ENCODE measurements around the gene MBOAT2. TPM values are rescaled to one million over a fixed set of nuclear protein-coding genes. Genes with fewer than 3 reads are reported as not detected.
"Not testable (repeated sequence)": the region's sequence is repeated elsewhere in the genome, so short reads cannot be mapped to it uniquely, and the experiment has no call there.

Gene MBOAT2
- total RNA-seq, 1 donor from 2014 or later = 6.2 TPM

DNA sequence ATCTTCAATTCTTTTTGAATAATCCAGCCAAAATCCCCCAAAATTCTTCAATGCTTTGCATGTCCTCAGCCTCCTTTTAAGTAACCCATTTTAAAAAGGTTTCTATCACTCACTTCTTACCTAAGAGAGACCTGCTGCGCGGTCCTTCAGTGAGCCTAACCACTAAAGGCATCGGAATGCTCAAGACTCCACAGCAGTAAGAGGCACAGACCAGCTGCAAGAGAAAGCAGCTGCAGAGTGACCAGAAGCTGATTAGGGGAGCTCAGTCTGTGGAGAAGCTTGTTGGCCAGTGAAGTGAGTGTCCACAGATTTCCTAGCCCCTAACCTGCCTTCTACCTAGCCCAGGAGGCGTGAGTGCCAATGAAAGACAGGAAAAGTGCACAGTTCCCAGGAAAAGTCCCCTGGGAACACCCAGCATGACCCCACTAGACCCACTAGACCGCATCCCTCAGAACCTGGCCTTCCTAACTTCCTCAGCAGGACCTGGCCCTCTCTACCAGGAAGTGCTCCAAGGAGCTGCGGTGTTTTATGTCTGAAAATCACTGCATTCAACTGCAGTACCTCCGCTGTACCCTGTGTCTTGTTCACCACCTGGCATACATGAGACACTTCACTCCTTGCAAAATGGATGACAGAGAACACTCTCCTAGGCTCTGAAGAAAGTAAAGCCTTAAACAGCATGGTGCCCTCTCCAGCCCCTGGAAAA lies 10.1 kb downstream of the MBOAT2 start:
- no peak for DNase-seq (ENCODE audit: low read depth in 2 of 2)

DNA sequence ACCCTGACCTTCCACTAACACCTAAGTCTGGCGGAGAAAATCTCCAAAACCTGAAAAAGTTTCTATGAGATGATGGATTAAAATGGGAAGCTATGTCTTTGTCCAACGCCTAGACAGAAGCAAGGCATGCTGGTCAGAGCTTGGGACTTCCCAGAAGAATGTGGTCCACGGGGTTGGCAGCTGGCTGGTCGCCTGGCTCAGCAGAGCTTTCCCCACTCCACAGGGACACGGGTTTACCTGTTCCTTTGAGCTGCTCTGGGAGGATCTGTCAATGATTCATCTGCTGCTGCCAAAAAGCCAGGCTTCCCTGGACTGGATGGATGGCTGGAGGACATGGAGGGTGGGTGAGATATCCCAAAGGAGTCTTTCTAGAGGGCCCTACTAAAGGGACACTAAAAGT lies 10.8 kb downstream of the MBOAT2 start:
- DNase-seq (ENCODE audit: low read depth in 2 of 2) = no peak

DNA sequence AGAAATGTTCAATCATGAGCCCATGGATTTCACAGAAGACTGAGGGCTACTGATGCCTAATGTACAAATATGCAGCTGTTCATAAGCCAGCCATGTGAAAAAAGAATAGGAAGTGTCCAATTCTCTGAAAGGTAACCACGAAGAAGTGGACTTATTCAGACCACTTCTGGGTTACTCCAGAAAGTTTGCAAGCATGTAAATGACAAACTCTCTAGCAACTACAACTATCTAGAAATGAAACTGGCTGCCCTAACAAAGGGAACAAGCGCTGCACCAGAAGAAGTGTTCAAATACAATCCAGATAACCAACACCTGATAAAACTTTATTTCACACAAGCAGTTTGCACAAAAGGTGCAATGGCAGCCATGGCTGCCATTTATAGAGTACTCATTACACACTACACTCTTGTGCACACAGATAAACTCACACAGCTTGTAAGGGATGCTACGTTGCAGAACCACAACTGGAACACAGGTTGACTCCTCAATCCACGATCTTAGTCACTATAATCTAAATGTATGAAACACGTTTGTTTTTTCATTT lies 13.9 kb downstream of the MBOAT2 start:
- DNase-seq (ENCODE audit: low read depth in 2 of 2) = no peak

DNA sequence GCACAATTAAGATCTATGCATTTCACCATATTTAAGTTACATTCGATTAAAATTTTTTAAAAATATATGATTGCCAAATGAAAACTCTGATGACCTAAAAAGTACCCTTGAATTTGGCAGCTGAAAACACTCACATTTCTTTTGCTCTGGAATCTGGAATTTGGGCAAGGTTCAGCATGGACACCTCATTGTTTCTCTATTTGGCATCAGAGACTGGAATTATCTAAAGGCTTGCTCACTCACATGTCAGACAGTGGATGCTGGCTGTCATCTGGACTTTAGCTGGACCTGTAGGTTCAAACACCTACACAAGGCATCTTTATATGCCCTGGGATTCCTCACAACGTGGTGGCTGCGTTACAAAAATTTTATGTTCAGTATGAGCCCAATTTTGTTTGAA lies 16.1 kb downstream of the MBOAT2 start:
- no peak for DNase-seq (ENCODE audit: low read depth in 2 of 2)

DNA sequence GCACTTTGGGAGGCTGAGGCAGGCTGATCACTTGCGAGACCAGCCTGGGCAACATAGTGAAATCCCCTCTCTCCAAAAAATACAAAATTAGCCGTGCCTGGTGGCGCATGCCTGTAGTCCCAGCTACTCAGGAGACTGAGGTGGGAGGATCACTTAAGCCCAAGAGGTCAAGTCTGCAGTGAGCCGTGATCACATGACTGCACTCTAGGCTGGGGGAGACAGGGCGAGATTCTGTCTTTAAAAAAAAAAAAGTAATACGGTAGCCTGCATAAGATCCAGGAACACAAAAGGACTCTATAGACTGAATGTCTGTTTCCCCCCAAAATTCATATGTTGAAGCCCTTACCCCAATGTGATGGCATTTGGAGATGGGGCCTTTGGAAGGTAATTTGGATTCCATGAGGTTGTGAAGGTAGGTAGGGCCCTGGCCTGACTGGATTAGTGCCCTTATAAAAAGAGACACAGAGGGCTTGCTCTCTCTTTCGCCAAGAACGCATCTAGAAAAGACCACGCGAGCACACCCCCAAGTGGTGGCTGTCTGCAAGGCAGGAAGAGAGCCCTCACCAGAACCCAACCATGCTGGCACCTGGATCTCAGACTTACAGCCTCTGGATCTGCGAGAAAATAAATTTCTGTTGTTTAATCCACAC lies 17.0 kb downstream of the MBOAT2 start:
- DNase-seq (ENCODE audit: low read depth in 2 of 2) = no peak

DNA sequence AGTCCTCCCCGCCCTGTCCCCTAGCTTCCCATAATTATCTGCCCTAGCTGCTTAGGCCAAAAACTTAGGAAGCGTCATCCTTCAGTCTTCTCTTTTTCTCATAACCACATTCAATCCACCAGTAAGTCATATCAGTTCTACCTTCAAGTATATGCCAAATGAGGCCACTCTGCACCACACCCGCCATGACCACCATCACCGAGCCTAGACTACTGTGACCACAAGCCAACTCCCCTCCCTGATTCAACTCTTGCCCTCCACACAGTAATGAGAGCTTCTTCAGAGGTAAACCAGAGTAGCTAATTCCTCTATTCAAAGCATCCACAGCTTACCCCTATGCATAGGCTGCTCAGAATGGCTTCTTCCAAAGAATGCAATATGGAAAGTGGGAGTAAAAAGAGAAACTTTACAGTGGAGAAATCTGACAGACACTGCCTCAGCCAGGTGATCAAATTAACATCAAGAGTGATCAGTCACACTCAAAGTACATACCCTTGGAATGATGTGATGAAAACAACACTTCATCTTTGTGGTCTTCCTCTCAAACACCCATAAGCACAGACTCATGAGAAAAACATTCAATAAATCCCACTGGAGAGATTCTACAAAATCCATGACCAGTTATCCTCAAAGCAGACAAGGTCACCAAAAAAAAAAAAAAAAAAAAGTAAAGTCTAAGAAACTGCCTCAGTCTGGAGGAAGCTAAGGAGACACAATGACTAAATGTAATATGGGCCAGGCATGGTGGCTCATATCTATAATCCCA lies 17.7 kb downstream of the MBOAT2 start:
- DNase-seq (ENCODE audit: low read depth in 2 of 2) = no peak

DNA sequence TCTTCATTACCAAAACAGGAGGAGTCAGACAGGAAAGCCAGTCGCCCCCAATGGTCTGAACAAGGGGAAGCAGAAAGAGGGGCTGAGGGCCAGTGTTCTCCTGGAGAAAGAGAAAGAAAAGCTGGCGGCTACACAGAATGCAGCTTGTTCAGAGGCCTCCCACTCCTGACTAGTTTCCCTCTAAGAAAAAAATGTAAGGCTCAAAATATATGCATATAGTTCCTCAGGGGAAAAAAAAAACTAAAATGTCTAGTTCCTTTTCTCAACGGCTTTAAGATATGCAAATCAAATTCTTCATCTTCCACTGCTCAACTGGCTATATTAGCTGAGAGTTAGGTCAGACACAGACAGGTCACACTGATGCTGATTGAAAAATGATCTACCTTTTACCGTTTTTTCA lies 18.6 kb downstream of the MBOAT2 start:
- DNase-seq (ENCODE audit: low read depth in 2 of 2) = peak in 1 of 2 donors; percentile 12

DNA sequence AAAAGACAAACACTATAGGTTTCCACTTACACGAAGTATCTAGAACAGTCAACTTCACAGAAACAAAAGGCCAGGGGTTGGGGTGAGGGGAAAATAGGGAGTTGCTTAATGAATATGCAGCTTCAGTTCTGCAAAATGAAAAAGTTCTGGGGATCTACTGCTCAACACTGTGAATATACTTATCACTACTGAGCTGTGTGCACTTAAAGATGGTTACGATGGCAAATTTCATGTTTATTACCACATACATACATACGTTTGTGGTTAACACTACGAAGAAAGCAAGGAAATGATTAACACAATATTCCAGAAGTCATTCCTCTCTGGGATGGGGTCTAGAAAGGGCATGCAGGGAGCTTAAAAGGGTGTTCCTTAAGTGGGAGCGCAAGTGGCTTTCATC lies 19.3 kb downstream of the MBOAT2 start:
- peak in 1 of 2 donors; percentile 67 for DNase-seq (ENCODE audit: low read depth in 2 of 2)

DNA sequence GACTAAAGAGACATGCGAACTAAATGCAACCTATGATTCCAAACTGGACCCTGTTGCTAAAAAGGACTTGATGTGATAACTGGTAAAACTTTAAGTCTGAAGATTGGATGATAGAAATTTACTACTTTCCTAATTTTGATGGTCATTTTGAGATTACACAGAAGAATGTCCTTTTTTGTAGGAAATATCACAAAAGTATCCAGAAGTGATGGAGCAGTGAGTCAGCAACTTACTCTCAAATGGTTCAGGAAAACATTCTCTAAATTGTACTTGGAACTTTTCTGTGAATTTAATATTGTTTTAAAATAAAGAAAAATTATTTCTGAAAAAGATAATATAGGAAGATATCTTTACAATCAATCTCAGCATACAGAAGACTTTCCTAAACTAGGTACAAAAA lies 19.9 kb downstream of the MBOAT2 start:
- DNase-seq (ENCODE audit: low read depth in 2 of 2) = peak in 1 of 2 donors; percentile 34

DNA sequence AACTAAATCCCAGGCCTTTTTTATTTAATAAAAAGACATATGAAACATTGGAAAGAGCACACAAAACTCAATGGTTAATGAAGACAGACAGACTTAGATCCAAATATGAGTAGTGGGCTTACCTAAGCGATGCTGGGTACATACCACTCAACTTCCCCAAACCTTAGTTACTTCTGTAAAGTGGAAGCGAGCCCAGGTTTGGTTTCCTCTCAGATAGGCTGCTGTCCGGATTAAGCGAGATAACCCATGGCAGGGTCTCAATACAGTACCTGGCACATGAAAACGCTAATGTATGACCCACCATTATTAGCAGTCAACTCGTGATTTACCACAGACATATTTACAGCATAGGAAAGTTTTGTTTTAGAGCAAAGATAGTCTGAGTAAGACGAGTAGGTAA lies 21.6 kb downstream of the MBOAT2 start:
- no peak for DNase-seq (ENCODE audit: low read depth in 2 of 2)

DNA sequence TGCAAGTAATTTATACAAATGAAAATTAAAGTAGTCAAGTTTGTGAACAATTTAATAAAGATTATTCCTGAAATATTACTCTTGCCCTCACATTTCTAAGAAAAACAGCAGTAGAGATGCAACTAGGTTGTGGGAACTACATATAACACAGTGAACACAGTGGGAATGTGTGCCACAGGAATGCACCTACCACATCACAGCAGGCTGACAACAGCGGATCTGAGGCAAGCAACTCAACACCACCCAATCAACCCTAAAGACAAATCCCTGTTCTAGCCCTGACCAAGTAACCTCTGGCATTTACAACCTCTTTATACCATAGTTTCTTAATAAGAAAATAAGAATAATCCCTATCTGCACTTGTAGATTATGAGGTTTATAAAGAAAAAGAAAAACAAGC lies 23.4 kb downstream of the MBOAT2 start:
- no peak for DNase-seq (ENCODE audit: low read depth in 2 of 2)

DNA sequence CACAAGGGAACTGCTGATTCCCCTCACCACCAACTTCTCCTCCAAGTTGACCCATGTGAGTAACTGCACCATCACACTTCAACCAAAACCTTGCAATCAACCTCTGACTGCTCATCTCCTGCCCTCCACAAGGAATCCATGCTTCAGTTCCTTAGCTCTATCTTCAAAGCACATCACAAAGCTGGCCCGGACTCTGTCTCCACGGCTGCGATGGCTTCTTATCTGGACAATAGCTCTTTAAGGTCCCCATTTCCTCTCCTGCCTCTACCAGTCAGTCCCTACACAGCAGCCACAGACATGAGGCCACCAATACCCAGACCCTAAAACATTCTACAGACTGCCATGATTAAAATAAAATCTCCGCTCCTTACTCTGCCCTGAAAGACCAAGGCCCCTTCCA lies 25.7 kb downstream of the MBOAT2 start:
- no peak for DNase-seq (ENCODE audit: low read depth in 2 of 2)

DNA sequence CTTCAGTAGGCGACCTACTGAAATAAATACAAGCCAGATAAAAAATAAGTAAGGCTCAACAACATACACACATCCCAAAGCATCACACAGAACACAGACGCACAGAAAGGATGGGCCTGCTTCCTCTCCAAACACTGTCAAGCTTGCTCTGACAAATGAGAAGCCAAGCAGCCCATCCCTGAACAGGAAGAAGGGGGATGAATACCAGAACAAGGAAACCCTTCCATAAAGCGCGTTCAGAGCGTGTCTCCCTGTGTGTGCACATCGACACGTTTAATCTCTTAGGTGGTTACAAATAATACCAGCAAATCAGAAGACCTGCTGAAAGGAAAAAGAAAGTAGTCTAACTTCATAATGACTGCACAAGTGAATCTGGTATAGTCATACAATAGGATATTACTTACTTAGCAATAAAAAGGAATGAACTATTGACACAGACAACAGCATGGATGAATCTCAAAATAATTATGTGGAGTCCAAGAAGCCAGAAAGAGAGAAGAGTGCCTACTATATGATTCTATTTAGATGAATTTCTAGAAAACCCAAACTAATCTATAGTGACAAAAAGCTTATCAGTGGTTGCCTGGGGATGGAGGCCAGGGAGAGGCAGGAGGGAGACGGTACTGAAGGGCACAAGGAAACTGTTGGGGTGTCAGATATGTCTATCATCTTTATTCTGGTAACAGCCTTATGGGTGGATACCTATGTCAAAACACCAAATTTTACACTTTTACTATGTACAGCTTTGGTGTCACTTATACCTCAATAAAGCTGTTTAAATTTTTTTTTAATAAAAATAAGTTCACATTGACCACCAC lies 26.8 kb downstream of the MBOAT2 start:
- DNase-seq (ENCODE audit: low read depth in 2 of 2) = peak; percentile 8 to 66

DNA sequence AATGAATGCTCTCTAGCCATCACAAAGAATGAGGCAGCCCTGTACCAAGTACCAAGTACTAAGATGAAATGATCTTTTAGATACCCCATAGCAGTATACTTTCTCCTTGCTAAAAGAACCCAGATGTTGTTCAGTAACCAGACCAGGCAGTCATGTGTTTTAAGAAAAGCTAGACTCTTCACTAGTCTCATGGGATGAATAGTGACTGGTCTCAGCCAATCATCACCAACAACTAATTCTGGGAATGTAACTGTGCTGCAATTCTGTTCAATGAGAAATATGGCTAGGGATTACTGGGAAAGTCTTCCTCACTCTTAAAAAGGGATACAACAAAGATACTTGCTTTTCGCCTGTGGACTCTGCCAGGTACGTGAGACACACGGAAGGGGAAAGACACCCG lies 29.5 kb downstream of the MBOAT2 start:
- DNase-seq (ENCODE audit: low read depth in 2 of 2) = no peak

DNA sequence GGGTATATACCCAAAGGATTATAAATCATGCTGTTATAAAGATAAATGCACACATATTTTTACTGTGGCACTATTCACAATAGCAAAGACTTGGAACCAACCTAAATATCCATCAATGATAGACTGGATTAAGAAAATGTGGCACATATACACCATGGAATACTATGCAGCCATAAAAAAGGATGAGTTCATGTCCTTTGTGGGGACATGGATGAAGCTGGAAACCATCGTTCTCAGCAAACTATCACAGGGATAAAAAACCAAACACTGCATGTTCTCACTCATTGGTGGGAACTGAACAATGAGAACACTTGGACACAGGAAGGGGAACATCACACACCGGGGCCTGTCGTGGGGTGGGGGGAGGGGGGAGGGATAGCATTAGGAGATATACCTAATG lies 30.5 kb downstream of the MBOAT2 start:
- not testable (repeated sequence) for DNase-seq (ENCODE audit: low read depth in 2 of 2)

DNA sequence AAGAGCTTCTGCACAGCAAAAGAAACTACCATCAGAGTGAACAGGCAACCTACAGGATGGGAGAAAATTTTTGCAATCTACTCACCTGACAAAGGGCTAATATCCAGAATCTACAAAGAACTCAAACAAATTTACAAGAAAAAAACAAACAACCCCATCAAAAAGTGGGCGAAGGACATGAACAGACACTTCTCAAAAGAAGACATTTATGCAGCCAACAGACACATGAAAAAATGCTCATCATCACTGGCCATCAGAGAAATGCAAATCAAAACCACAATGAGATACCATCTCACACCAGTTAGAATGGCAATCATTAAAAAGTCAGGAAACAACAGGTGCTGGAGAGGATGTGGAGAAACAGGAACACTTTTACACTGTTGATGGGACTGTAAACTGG lies 30.9 kb downstream of the MBOAT2 start:
- DNase-seq (ENCODE audit: low read depth in 2 of 2) = not testable (repeated sequence)

DNA sequence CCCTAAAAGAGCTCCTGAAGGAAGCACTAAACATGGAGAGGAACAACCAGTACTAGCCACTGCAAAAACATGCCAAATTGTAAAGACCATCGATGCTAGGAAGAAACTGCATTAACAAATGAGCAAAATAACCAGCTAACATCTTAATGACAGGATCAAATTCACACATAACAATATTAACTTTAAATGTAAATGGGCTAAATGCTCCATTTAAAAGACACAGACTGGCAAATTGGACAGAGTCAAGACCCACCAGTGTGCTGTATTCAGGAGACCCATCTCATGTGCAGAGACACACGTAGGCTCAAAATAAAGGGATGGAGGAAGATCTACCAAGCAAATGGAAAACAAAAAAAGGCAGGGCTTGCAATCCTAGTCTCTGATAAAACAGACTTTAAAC lies 34.1 kb downstream of the MBOAT2 start:
- not testable (repeated sequence) for DNase-seq (ENCODE audit: low read depth in 2 of 2)

DNA sequence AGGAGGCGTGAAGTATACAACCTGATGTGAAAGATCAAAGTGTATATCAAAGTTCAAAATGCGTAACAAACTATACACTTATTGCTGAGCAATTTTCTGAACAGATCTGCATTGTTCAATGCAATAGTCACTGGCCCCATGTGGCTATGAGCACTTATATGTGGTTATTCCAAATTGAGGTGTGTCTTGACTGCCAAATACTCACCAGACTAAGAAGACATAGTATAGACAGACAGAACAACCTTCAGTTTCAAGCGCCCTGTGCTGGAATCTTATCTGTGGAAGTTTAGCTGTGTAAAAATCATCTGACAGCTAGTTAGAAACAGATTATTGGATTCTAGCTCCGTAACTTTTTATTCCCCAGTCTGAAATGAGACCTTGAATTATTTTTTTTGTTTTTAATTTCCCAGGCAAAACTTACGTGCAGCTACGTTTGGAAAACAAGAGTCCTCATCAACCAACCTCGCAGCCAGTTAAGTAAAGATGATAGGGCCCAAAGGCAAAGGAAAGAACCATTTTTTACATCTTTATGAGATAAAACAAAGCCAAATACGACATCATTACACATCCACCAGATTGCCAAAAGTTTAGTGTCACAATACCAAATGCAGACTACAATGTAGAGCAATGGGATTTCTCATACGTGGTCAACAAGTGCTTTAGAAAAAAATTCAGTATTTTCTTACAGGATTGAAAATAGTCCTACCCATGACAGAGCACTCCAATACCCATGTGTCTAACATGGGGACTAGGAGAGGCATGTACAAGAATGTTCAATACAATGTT lies 37.2 kb downstream of the MBOAT2 start:
- no peak for DNase-seq (ENCODE audit: low read depth in 2 of 2)

DNA sequence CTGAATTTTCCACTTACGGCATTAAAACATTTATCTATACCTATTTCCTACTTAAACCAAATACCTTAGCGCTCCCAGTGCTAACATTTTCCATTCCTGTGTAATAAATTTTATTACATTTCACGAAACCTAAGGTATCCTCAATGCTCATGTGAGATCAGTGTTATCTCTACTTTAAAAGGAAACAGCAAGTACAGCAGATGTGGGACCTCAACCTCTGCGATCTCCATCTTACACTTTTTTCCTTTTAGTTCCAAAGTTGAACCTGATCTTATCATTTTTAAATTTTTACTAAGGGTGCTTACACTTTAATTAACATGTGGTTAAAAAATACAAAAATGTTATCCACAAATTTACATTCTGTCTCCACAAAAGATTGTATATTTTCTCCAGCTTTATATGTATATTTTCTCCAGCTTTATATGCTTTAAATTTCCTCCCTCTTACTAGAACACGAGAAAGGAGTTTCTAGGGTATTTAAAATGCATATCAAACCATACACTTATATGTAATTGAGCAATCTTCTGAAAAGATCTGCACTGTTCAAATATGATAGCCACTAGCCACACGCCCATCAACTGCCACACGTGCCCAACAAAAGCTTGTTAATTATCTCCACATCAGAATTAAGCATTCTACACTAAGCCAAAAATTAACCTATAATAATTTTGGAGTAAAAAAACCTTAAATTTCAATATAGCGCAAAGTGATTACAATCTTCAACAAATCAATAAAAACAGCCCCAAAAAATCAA lies 38.1 kb downstream of the MBOAT2 start:
- DNase-seq (ENCODE audit: low read depth in 2 of 2) = no peak

DNA sequence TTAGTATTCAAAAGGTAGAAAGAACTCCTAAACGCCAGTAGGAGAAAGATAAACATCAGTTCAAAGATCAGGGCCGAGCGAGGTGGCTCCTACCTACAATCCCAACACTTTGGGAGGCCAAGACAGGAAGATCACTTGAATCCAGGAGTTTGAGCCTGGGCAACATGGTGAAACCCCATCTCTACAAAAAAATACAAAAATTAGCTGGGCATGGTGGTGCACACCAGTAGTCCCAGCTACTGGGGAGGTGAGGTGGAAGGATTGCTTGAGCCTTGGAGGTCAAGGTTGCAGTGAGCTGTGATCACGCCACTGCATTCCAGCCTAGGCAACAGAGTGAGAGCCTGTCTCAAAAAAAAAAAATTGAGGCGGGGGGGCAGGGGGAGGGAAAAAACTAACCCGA lies 40.6 kb downstream of the MBOAT2 start:
- no peak for DNase-seq (ENCODE audit: low read depth in 2 of 2)
